ENCODE measurements around the gene S100A13.

GRCh38 chr1:153643816-153644215 is 16.5 kb upstream of the S100A13 start:
- no peak for TF ChIP-seq EP300 (IDR thresholded peaks at IDR 0.05)
- no peak for TF ChIP-seq CTCF (IDR thresholded peaks at IDR 0.05)

Data from suprapubic skin (tissue), 3 donors.